Lower leg skin (tissue), 3 donors: ENCODE results near the gene MYH7.

ENCODE experiments used
- POLR2A ChIP-seq, 2 donors: fragments of 450-650 bp; IDR thresholded peaks; one replicate each; pipeline ENCODE4 v1.6.1; 2016 to 2017; ENCODE audit warnings: antibody characterized with exemption in 2 of 2, mild to moderate bottlenecking in 1 of 2, moderate library complexity in 1 of 2
- TF ChIP-seq, protein P1 (sequence below), 3 donors: fragments of 450-650 bp; IDR thresholded peaks; one replicate each; pipeline ENCODE4 v1.5.1; 2016; ENCODE audit warnings: antibody characterized with exemption in 3 of 3, mild to moderate bottlenecking in 3 of 3, moderate library complexity in 2 of 3

GRCh38 chr14:23375527-23376251 lies 59.8 kb downstream of the MYH7 start:
- TF ChIP-seq, protein P1, sequence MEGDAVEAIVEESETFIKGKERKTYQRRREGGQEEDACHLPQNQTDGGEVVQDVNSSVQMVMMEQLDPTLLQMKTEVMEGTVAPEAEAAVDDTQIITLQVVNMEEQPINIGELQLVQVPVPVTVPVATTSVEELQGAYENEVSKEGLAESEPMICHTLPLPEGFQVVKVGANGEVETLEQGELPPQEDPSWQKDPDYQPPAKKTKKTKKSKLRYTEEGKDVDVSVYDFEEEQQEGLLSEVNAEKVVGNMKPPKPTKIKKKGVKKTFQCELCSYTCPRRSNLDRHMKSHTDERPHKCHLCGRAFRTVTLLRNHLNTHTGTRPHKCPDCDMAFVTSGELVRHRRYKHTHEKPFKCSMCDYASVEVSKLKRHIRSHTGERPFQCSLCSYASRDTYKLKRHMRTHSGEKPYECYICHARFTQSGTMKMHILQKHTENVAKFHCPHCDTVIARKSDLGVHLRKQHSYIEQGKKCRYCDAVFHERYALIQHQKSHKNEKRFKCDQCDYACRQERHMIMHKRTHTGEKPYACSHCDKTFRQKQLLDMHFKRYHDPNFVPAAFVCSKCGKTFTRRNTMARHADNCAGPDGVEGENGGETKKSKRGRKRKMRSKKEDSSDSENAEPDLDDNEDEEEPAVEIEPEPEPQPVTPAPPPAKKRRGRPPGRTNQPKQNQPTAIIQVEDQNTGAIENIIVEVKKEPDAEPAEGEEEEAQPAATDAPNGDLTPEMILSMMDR (IDR thresholded peaks at IDR 0.05): no peak
- no peak for TF ChIP-seq POLR2A (IDR thresholded peaks at IDR 0.05)
